ENCODE data around the gene ATP5F1E.

DNA sequence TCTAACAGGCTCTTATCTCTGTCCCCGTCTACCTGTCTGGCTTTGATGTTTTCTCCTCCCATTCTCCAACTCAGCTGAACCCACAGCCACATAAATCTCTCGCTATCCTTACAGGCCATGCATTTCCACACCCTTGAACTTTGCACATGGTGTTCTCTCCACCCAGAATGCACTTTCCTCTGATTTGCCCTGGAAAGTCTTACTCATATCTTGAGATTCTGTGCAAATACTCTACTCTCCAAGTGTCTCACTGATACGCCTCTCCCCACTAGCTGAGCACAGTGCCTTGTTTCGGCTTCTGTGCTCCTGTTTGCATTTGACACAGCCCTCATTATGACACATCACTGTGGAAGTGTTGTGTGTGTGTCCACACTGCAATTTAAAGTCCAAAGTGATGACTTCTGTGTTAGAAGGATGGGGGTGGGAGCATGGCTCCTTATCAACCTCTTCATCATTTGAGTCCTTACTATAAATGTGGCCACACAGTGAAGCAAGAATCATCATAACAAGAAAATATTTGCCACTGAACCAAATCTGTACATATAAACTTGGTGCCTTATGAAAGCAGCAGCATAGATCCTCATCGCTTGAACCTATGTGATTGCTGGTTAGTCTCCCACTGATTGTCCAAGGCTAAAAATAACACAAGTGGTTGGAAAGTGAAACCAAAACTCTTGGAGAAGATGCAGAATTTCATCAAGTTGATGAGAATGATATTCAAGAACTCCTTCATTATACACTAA lies 16.0 kb upstream of the ATP5F1E start:
- TF ChIP-seq, protein P1, sequence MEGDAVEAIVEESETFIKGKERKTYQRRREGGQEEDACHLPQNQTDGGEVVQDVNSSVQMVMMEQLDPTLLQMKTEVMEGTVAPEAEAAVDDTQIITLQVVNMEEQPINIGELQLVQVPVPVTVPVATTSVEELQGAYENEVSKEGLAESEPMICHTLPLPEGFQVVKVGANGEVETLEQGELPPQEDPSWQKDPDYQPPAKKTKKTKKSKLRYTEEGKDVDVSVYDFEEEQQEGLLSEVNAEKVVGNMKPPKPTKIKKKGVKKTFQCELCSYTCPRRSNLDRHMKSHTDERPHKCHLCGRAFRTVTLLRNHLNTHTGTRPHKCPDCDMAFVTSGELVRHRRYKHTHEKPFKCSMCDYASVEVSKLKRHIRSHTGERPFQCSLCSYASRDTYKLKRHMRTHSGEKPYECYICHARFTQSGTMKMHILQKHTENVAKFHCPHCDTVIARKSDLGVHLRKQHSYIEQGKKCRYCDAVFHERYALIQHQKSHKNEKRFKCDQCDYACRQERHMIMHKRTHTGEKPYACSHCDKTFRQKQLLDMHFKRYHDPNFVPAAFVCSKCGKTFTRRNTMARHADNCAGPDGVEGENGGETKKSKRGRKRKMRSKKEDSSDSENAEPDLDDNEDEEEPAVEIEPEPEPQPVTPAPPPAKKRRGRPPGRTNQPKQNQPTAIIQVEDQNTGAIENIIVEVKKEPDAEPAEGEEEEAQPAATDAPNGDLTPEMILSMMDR (IDR thresholded peaks at IDR 0.05) = no peak
- TF ChIP-seq POLR2A (IDR thresholded peaks at IDR 0.05) = no peak
- TF ChIP-seq EP300 (IDR thresholded peaks at IDR 0.05) = no peak
